DOHH2 (cell line): Measurements from ENCODE around the gene SLC28A1.

Experiments used
- CTCF ChIP-seq: fragments of 200-600 bp; sonication (generic); IDR thresholded peaks from one replicate; pipeline ENCODE4 v1.5.1; 2014; ENCODE audit warnings: antibody characterized with exemption, mild to moderate bottlenecking, low read depth, low read length; ENCODE audit not compliant: poor library complexity, severe bottlenecking
- EZH2phosphoT487 ChIP-seq: fragments of 200-600 bp; sonication (generic); IDR thresholded peaks from 2 replicates; pipeline ENCODE4 v1.6.1; 2017; ENCODE audit warnings: borderline replicate concordance, mild to moderate bottlenecking, antibody characterized with exemption, low read length, moderate library complexity, mixed read lengths

- TF ChIP-seq CTCF: no peak
- TF ChIP-seq EZH2phosphoT487: no peak
Measured at GRCh38 chr15:84856731-84857417, 27.6 kb upstream of the SLC28A1 start.
